SK-N-DZ (cell line): ENCODE measurements around the gene RASSF3.
"Not testable (repeated sequence)": the region's sequence is repeated elsewhere in the genome, so short reads cannot be mapped to it uniquely, and the experiment has no call there.

Experiments
- DNase-seq: peaks from one replicate; pipeline ENCODE4 v3.0.0-alpha.2; 2015; ENCODE audit warnings: low spot score

RASSF3 gene

DNA sequence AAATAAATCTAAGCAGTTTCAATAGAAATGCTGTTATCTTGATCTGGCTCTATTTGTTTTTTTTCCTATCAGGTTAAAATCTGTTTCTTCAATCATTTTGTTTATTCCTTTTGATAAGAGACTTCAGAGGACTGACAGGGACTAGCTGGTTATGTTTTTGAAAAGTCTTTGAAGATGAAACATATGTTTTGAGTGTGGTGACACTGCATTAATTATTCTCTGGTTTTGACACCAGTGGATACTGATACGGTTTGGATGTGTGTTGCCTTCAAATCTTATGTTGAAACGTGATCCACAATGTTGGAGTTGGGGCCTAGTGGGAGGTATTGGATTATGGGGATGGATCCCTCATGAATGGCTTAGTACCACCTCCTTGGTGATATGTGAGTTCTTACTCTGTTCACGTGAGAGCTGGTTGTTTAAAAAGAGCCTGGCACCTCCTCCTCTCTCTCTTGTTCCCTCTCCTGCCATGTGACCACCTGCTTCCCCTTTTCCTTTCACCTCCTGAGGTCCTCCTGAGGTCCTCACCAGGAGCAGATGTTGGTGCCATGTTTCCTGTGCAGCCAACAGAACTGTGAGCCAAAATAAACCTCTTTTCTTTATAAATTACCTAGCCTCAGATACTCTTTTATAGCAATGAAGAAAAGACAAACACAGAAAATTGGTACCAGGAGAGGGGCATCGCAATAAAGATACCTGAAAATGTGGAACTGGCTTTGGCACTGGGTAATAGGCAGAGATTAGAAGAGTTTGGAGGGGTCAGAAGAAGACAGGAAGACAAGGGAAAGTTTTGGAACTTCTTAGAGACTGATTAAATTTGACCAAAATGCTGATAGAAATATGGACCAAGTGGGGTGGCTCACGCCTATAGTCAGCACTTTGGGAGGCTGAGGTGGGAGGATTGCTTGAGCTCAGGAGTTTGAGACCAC is 23.0 kb downstream of the RASSF3 start:
- DNase-seq: no peak

DNA sequence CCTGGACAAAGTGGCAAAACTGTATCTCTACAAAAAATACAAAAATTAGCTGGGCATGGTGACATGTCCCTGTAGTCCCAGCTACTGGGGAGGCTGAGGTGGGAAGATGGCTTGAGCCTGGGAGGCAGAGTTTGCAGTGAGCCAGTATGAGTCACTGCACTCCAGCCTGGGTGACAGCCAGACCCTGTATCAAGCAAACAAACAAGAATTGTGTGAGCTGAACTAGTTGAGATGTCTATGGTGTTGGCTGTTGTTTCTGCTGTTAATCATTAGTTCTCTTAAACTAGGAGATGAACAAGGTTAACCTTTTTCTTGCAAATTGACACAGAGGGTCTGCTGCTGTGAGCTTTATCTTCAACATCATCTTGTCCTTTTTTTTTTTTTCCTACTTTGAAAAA is 23.6 kb downstream of the RASSF3 start:
- no peak for DNase-seq

DNA sequence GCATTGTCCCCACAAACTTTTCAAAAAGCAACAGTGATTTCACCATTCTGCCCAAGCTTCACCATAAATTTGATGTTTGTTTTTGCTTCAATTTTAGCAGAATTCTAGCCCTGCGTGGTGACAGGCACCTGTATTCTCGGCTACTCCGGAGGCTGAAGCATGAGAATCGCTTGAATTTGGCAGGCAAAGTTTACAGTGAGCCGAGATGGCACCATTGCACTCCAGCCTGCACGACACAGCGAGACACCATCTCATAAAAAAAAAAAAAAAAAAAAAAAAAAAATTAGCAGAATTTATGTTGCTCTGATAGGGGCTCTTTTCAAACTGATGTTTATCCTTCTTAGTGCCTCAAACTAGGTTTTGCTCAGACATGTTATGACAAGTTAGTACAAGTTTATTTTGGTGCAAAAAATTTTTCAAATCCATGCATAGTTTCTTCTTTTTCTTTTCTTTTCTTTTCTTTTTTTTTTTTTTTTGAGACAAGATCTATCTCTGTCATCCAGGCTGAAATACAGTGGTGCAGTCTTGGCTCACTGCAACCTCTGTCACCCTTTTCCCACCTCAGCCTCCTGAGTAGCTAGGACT is 24.3 kb downstream of the RASSF3 start:
- DNase-seq: no peak

DNA sequence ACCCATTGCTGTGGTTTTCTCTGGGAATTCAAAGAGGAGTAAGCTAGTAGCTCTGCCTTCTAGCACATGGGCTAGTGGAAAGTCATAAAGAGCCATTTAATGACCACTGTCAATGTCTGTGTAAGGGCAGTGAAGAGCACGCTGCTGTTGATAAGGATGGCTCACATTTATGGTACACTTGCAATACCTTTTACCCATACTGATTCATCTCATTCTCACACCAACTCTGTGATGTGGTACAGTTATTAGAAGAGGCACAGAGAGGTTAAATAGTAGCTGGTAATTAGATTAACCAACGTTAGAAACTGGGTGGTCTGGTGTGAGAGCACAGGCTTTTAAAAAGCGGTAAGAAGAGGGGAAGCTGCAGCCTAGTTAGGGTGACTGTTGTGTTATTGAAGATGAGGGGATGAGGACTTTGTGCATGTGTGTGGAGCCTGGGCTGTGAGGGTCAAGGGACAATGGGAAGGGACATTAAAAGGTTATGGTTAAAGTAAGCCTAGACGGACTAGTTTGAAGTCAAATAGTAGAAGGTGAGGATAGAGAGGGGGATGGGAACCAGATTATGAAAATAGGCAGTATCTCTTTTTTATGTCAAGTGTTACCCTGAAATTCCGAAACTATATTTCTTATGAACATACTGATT is 25.2 kb downstream of the RASSF3 start:
- DNase-seq: peak; percentile 45

DNA sequence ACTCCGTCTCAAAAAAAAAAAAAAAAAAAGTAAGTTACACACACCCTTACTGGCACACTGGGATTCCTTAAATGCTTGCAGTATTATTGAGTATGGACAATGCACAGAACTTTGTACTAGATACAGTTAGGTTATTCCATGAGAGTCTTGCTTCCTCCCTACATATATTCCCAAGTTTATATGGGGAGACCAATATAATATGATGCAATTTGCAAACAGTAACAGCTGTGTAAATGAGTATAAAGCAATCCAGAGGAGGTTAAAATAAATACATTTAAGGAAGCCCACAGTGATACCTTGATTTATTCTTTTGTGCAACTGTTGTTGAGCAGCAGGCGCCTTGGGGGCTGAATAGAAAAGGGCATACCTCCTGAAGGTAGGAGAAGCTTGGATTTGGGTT is 26.6 kb downstream of the RASSF3 start:
- no peak for DNase-seq

DNA sequence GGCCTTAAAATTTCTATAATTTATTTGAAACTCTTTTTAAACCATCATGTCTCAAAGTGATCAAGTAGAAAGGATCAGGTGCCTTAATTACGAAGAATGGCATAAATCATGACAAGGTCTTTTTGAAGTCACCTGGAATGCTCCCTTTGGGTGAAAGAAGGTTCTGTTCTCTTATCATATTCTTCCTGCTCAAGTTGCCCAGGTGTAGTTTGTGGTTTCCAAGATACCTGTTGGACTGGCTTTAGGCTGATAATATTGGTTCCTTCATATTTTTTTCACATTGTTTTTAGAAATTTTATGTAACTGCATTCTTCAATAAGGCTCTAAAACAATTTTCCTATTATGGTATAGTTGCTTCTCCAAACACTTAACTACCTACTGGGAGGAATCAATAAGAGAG is 29.2 kb downstream of the RASSF3 start:
- DNase-seq: no peak

DNA sequence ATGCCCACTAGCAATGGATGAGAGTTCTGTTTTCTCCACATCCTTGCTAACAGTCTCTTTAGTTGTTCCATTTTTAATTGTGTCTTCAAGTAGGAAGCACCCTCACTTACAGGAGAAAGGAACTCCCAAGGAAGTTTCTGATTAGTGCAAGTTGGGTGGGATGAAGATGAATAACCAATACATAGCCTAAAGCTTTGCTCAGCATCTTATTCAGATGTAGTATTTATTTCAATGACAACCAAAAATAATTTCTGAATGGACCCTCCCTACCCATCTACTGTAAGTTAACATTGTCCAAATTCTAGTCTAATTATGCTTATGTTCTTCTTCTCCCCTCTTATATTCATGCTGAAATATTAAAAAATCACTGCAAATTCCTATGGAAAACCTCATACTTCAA is 36.0 kb downstream of the RASSF3 start:
- no peak for DNase-seq

DNA sequence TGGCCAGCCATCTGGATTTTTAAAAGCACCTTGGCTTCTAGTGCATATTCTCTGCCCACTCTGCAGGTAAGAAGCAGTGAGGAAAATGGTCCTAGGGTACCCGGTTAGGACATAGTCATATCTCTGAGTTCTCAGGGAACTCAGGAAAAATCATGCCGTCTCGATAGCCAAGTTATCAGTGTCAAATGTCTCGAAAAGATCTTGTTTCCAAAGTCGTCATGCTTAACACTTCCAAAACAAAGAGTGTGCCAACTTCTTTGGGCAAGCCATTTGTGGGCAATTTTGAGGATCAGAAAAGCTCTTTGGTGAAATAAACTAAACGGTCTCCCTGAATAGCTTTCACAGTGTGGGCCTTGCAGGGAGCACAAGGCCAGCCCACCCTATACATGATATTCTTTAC is 39.2 kb downstream of the RASSF3 start:
- no peak for DNase-seq

DNA sequence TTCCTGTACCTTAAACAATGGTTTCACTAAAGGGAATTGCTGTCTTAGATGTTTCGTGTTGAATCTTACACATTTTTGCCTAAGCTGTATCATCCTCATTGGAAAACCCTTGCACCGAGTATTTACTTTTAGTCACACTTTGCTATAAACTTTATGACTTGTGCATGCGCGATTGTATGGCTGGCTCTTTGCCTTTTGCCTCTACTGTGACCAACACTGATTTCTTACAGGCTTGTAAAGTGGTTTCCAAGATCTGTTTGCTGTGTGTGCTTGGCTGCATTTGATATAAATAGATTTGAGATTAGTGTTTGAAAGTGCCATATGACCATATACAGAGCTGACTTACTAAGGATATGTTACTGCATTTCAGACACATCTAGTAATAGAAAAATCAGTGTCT is 40.5 kb downstream of the RASSF3 start:
- no peak for DNase-seq

DNA sequence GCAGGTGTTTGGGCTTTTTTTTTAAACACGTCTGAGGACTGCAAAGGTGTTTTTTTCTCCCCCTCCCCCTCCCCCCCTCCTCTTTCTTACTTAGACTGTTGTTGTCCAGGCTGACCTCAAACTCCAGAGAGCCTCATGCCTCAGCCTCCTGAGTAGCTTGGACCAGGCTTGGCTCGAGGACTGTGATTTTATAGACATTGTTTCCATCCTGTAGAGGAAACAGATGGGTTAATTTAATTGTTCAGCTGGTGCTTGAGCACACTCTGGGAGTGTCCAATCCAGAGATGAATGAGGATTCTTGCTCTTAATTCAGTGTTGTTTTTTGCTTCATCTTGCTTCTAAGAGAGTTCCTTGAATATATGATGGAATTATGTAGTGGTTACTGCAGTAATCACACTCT is 42.1 kb downstream of the RASSF3 start:
- DNase-seq: no peak

DNA sequence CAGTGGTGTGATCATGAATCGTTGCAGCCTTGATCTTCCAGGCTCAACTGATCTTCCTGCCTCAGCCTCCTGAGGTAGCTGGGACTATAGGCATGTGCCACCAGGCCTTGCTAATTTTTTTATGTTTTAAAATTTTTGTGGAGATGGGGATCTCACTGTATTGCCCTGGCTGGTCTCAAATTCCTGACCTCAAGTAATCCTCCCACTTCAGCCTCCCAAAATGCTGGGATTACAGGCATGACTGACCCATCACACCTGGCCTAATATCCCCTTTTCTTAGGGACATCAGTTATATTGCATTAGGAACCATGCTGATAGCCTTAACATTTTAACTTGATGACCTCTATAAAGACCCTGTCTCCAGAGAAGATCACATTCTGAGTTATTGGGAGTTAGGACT is 42.8 kb downstream of the RASSF3 start:
- DNase-seq: no peak

DNA sequence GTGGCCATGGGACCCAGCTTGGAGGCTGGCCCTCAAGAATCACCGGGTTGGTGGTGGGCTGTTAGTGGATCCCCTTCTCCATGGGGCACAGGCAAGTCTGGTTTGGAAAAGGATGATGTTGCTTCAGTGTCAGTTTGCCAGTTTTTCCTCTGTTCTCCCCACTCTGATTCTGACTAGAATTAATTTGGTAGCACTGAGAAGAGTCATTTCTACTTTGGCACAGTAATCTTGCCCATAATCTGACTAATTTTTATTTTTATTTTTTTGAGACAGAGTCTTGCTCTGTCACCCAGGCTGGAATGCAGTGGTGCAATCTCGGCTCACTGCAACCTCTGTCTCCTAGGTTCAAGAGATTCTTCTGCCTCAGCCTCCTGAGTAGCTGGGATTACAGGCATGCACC is 43.6 kb downstream of the RASSF3 start:
- not testable (repeated sequence) for DNase-seq

DNA sequence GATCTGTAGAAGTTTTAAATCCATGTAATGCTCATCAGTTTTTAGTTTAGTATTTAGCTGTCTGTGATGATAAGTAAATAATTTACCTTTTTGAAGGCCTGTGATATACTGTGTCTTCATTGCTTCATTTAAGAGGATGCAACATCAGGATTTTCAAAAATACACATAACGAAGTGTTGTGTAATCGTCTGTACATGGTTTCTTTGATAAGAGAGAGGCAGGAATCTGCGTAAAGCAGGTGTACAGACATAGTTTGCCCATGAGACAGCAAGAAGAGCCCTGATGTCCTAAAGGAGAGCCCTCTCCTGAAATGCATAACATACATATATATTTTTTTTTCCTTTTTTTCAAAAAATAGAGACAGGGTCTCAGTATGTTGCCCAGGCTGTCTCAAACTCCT is 44.8 kb downstream of the RASSF3 start:
- no peak for DNase-seq

DNA sequence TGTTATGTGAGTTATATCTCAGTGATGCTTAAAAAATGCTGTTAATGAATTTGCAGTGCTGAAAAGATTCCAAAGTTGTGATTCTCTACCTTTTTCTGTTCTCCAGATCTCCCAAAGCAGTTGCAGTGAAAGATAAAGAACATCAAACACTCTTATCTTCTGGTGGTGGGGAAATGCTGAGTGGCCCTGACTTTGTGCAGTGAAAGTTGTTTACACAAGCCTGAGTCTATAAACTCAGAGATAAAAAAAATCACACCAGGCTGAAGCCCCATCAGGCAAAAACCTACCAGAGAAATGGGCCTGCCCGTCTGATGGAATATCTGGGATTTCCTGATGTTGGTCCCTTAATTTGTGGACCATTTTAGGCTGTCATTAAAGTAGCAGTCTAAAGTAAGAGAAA is 46.1 kb downstream of the RASSF3 start:
- DNase-seq: no peak

DNA sequence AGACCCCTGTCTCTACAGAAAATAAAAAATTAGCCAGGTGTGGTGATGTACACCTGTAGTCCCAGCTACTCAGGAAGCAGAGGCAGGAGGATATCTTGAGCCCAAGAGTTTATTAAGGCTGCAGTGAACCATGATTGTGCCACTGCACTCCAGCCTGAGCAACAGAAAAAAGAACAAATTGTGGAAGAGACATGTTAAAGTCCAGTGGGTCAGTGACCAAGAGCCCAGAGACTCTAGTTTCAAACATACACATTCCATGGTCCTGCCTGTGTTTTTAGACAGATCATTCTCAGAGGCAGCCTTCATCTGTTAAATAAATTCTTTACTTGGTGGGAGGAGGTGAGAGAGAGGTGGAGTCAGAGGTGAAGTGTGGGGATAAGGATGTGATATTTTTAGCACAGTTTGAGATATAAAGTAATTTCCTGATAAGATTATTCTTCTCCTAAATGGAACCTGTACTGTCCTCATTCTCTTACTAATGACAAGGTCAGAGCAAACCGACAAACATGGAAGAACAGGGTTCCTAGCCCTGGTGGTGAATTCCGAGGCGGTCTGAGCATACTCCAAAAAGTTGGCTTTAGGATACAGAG is 48.7 kb downstream of the RASSF3 start:
- no peak for DNase-seq

DNA sequence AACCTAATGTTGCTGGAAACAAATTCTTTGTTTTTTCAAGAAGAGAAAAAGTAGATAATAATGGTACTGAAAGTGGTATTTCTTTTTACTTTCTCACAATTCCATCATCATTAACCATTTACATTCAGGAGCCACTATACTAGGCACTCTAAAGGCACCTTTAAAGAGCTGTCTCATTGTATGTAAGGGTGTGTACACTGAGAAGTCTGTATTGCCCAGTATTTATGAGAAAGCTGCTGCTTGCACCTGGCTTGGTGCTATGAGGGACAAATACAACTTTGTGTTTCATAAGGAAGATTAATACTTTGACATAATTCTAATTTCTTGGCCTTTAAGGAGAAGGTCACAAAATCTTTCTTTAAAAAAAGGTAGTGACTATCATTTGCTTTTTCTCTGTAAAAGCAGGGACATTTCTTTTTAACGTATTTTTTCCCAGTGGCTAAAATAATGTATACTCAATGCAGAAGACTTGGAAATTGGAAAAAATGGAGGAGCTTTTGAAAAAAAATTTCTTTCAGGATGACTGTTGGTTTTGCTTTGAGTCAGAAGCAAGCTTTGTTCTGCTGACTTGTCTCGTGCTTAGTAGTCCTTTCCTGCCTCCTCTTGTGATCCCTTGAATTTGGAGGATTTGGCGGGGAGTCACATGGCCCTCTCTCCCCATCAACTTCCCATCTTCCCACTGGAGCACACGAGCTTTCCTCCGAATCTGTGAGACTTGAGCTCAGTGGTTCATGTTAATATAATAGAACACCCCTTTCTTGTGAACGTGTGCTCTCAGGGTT is 50.1 kb downstream of the RASSF3 start:
- DNase-seq: no peak

DNA sequence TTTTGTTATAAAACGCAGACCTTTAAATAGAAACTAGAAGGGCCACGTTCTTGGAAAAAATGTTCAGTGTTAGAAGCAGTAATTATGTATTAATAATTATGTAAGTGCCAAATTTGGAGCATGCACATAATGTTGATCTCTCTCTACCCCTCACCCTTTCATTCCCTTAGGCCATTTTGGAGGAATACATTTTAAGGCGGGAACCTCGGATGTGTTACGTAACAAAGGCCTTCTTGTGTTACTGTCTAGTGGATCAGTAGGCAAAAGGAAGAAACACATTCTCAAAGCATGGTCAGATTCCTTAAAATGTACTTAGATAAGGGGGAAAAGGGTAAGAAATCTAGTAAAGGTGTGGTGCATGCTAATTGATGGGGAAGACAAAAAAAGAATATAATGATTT is 52.7 kb downstream of the RASSF3 start:
- DNase-seq: no peak

DNA sequence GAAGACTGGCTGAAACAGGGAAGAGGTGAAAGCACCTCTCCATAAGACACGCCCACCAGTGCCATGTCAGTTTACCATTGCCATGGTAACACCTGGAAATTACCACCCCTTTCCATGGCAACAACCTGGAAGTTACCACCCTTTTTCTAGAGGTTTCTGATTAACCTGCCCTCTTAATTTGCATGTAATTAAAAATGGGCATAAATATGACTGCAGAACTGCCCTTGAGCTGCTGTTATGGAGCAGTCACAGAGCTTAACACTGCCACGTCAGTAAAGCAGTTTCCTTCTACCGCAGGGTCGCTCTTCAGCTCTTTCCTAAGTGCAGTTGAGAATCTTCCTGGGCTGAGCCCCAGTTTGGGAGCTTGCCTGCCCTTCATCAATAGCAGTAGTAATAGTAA is 55.2 kb downstream of the RASSF3 start:
- no peak for DNase-seq

DNA sequence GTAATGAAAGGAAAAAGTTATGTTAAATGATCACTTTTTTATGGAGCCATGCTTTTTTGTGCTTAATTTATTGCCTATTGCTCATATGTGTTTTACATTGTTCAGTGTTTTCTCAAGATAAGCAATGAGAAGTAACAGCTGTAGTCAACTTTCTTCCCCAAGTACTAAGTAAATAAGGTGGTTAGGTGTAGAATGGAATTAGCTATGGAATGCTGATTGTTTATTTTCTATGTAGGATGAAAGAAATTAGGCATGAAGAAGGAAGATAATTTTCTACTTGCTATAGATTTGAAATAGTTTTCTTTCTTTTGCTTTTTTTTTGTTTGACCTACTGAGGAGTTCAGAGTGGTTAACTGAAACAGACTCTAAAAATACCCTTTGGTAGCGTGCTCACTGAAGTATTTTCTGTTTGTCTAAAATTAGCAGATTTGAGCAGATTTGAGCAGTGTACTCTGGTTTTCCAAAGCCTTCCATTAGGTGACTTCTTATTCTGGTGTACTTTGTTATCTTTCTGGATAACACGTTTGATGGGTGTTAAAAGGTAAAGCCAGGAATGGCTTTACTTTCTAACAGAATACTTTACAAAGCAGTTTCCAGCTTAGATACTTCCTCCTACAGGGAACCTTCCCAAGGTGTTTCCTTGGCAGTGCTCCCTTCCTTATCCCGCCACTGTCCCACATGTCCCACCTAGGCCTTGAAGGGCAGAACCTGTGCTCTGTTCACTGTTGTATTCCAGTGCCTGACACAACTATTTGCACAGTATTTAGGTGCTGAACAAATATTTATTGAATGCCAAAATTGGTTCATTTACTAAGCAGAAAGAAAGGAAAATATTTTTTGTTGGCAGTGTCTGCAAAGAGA is 56.0 kb downstream of the RASSF3 start:
- DNase-seq: no peak

DNA sequence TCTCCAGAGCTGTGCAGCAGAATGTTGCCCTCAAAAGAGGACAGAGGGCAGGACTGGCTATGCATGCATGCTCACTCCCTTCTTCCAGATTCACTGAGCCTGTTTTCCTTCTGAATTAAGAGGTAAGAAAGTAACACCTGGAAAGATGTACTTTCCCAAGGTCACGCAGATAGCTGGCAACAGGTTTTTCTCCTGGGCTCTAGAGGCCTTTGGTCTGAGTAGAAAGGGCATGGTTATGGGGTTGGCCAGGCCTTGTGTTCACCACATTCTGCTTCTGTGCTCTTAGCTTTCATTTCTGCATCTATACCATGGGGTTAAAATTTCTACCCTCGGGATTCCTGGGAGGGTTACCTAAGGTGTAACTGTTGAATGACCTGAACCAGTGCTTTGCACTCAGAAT is 57.5 kb downstream of the RASSF3 start:
- no peak for DNase-seq
